ENCODE results near the gene CFAP43.
A peak's percentile ranks its signal among the peaks of the same experiment; 100 is the strongest.

The CFAP43 gene, protein sequence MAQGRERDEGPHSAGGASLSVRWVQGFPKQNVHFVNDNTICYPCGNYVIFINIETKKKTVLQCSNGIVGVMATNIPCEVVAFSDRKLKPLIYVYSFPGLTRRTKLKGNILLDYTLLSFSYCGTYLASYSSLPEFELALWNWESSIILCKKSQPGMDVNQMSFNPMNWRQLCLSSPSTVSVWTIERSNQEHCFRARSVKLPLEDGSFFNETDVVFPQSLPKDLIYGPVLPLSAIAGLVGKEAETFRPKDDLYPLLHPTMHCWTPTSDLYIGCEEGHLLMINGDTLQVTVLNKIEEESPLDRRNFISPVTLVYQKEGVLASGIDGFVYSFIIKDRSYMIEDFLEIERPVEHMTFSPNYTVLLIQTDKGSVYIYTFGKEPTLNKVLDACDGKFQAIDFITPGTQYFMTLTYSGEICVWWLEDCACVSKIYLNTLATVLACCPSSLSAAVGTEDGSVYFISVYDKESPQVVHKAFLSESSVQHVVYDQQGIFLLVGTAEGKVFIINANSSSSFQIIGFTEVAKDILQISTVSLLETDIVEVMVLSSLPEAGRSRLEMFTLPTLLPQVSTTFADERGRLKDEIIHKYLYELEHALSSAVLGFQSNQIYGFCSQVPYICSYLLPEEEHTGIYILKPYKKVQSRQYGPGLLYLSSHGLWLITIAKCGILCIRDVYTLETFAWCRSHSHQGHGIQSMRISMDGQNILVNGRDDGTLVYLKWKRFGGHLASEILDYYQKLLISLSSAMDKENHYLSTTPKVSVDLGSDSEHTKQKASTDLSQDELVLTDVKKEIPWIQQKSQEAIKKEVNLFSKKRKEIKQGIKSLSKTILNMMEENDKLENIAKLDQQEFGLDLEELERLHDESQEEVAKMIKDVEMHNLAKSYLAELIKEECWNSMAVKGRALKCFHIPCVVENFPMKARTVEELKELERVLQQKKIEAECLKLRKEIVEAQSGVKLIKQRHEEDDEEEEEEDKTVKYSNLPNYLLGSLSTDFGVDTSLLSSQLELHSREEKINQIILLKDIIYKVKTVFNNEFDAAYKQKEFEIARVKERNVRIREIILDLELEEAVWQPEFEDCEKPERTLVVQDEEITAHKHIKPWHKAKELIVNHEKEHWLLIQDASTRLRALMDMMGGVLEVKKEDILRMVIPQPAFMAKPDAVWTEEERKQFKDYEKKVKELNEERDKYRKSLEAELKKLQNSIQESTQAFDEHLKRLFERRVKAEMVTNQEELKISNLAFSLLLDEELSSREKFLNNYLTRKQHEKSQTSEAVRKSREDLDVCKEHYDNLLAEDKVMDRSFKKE (N-terminal part only)

DNA sequence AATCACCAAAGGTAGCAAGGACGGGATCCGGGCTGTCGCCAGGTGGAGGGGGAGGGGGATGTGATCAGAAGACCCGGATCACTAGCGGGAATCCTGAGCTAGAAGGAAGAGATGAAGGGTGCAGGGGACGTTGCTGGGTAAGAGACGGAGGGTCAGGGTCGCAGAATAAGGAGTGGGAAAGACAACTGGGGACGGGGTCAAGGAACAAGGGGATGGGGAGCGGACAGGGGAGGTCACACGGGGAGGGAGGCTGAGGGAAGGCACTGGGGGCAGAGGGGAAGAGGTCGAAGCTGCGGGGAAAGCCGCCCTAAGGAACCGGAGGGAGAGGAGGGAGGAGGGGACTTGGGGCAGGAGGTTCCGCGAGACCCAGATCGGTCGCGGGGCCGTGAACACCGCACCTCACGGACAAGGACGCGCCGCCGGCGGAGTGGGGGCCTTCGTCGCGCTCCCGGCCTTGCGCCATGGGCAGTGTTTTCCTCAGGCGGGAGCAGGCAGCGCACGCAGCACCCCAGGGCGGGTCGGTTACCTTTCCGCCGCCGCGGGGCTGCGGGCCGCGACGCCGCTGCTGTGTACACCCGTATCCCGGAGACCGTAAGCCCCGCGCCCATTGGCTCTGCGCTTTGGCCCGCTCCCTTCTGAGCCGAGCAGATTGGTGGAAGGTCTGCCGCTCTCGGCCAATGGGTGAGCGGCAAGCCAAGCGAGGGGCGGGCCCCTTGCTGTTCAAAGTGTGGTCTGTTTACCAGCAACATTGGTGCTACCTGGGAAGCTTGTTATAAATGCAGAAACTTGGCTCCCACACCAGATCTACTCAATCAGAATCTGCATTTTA lies at the start of gene CFAP43:
Gene CFAP43 (minus strand): TSS at position 581 of the 829 bp plus-strand sequence. CDS start 118 bp downstream, at position 463.
- Mint-ChIP-seq H3K4me3 (peak within 1 kb of the TSS; percentile 86 to 88), H3K4me1 (peaks cover 6 to 13% of the 10 kb centered on the region in 2 donors), H3K36me3 (no peaks in the 10 kb centered on the region), H3K9me3 (peaks cover 5 to 9% of the 10 kb centered on the region in 2 donors), H3K27ac (peak within 1 kb of the TSS; percentile 91), H3K27me3 (peaks cover 25 to 32% of the 10 kb centered on the region in 2 donors)
- DNase-seq (peak; percentile 97), ATAC-seq (replicated peaks) (peak; percentile 100)

DNA sequence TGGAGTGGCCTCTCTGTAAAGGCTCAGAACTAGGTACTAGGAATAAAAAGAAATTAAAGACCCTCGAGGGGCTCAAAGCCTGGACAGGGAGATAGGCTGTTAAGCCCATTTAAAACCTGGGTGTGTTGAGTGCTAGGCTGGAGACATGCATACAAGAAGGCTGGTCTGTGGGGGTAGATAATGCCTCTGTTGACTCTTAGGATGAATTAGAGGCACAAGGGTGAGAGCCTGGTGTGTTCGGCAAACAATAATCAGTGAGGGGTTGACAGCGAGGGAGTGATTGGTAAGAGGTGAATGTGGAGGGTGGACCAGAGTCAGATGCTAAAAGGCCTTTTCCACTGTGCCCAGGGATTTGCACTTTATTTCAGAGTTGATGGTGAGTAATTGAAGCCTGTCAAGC lies 49.5 kb upstream of the CFAP43 start:
- Mint-ChIP-seq H3K4me1 (no peaks in the 10 kb centered on the region), H3K36me3 (no peaks in the 10 kb centered on the region), H3K9me3 (no peaks in the 10 kb centered on the region), H3K27me3 (peaks cover 11 to 26% of the 10 kb centered on the region in 2 donors), H3K4me3 (no peak overlapping the region), H3K27ac (no peak overlapping the region)
- DNase-seq (no peak), ATAC-seq (replicated peaks) (no peak)

DNA sequence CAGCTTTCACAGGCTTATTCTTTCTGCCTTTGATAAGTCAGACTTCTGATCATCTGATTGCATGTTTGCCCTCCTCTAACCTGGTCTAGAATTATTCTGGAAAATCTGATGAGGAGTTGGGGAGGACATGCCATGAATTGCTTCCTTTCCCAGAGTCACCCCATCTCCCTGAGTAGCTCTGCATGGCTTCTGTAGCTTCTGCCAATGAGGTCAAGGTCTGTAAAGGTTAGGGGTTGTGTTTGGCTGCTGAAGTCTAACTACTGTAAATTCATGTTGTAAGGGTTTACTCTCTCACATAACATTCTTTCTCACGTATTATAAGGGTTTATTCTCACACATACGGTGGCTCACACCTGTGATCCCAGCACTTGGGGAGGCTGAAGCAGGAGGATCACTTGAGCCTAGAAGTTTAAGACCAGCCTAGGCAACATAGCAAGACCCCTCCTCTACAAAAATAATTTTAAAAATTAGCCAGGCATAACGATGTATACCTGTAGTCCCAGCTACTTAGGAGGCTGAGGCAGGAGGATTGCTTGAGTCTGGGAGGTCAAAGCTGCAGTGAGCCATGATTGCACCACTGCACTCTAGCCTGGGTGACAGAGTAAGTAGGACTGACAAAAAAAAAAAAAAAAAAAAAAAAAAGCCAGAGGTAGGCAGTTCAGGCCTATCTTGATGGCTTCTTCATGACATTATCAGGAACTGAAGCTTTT lies 47.5 kb upstream of the CFAP43 start:
- H3K9me3 Mint-ChIP-seq: no peaks in the 10 kb centered on the region
- H3K4me1 Mint-ChIP-seq: peaks cover 2 to 5% of the 10 kb centered on the region in 2 donors
- DNase-seq (no peak), ATAC-seq (replicated peaks) (no peak)
- H3K27me3 Mint-ChIP-seq: peaks cover 19 to 36% of the 10 kb centered on the region in 2 donors
- no peak overlapping the region for H3K27ac Mint-ChIP-seq
- H3K4me3 Mint-ChIP-seq: no peak overlapping the region
- H3K36me3 Mint-ChIP-seq: no peaks in the 10 kb centered on the region

DNA sequence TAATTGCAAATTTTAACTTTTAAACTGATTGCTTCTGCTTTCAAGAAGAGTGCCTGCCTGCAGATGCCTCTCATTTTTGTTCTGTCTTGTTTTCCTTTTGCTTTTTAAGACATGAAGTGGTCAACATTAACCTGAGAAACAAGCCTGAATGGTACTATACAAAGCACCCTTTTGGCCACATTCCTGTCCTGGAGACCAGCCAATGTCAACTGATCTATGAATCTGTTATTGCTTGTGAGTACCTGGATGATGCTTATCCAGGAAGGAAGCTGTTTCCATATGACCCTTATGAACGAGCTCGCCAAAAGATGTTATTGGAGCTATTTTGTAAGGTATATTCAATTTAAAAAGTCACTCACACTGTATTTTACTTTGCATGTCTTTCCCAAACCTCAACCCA lies 45.6 kb upstream of the CFAP43 start:
- no peaks in the 10 kb centered on the region for H3K36me3 Mint-ChIP-seq
- DNase-seq: no peak
- H3K27ac Mint-ChIP-seq: no peak overlapping the region
- H3K4me1 Mint-ChIP-seq: peaks cover 2 to 9% of the 10 kb centered on the region in 2 donors
- H3K9me3 Mint-ChIP-seq: no peaks in the 10 kb centered on the region
- H3K27me3 Mint-ChIP-seq: peaks cover 19 to 38% of the 10 kb centered on the region in 2 donors
- H3K4me3 Mint-ChIP-seq: no peak overlapping the region
- no peak for ATAC-seq (replicated peaks)

DNA sequence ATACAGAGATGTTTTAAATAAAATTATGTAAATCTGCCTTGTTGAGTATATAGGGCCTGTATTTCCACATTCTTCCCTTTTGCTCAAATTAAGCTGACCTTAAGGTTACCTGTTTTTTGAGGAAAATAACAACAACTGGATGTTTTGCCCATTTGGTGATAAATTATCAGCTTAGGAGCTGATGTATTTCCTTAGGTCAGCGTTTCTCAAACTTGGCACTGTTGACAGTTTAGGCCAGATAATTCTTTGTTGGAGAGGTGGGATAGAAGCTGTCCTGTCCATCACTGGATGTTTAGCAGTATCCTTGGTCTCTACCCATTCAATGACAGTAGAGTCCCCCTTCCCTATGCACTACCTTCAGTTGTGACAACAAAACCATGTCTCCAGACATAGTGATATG lies 44.0 kb upstream of the CFAP43 start:
- ATAC-seq (replicated peaks) (no peak), DNase-seq (no peak)
- H3K4me3 Mint-ChIP-seq: no peak overlapping the region
- peaks cover 19 to 38% of the 10 kb centered on the region in 2 donors for H3K27me3 Mint-ChIP-seq
- H3K36me3 Mint-ChIP-seq: no peaks in the 10 kb centered on the region
- H3K27ac Mint-ChIP-seq: no peak overlapping the region
- H3K9me3 Mint-ChIP-seq: no peaks in the 10 kb centered on the region
- H3K4me1 Mint-ChIP-seq: peaks cover 2 to 9% of the 10 kb centered on the region in 2 donors

DNA sequence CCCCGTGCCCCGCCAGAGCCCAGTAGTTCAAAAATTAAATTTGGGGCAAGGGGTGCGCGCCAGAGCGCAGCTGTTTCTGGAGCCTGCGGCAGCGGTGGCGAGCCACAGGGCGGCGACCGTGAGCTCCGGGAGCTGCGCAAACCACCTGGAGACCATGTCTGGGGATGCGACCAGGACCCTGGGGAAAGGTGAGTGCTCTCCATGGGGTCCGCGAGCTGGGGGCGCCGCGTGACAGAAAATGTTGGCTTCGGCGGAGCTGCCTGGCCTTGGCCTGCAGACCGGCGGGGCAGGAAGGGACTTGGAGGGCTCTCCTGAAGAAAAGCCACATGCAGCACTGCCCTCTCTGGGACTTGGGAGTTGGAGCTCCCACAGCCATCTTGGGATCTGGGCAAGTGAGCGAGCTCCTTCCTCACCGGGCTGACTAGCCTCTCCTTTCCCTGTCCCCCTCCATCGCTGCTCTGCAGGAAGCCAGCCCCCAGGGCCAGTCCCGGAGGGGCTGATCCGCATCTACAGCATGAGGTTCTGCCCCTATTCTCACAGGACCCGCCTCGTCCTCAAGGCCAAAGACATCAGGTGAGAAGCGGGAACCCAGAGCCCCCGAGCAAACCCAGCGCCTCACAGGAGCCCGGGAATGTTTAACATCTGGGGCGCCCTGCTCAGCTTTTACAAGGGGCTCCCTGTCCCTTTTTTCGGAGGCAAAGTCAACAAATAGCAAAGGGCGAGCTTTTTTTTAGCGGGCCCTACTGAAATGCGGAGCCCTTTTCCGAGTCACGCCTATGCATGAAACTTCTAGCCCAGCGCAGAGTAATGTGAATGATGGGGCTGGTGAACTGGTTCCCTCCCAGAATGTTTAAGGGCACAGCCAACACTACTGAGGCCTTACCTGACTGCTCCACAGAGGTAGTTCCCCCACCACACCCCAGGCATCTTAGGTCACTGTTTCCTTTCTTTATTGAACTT lies 42.9 kb upstream of the CFAP43 start:
- DNase-seq (peak; percentile 10), ATAC-seq (replicated peaks) (peak; percentile 75 to 82)
- H3K9me3 Mint-ChIP-seq: no peaks in the 10 kb centered on the region
- H3K4me1 Mint-ChIP-seq: peaks cover 2 to 9% of the 10 kb centered on the region in 2 donors
- H3K4me3 Mint-ChIP-seq: peak overlapping the region; percentile 32 to 69
- peaks cover 19 to 38% of the 10 kb centered on the region in 2 donors for H3K27me3 Mint-ChIP-seq
- H3K27ac Mint-ChIP-seq: no peak overlapping the region
- no peaks in the 10 kb centered on the region for H3K36me3 Mint-ChIP-seq

DNA sequence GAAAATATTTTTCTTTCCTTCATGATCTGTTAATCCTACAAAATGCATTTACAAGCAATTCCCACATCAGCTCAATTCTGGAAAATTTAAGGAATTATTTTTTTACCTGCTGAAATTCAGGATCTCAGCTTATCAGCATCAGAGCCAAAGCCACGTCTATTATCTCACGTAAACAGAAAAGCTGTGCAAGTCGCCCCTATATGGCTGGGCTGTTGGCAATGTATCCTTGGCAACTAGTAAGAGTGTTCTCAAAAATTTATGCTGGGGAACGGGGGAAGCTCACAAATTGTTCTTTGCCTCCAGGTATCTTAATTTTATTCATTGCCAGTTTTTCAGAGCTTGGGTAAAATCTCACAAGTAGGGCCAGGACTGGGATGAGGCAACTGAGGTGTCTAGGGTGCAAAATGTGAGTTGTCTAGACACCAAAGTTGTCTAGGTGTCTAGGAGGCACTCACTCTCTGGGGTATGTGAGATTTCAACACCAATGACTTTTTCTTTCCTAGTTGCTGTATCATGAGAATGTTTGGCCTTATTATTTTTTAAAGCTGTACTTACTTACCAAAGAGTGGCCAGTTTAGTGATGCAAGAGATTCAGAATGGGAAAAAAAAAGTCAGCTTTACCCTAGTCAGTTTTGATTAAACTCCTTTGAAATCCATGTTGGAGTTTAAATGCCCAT lies 41.9 kb upstream of the CFAP43 start:
- DNase-seq: no peak
- H3K4me3 Mint-ChIP-seq: no peak overlapping the region
- H3K27ac Mint-ChIP-seq: no peak overlapping the region
- H3K36me3 Mint-ChIP-seq: no peaks in the 10 kb centered on the region
- peaks cover 19 to 36% of the 10 kb centered on the region in 2 donors for H3K27me3 Mint-ChIP-seq
- H3K4me1 Mint-ChIP-seq: peaks cover 2 to 11% of the 10 kb centered on the region in 2 donors
- no peak for ATAC-seq (replicated peaks)
- no peaks in the 10 kb centered on the region for H3K9me3 Mint-ChIP-seq

DNA sequence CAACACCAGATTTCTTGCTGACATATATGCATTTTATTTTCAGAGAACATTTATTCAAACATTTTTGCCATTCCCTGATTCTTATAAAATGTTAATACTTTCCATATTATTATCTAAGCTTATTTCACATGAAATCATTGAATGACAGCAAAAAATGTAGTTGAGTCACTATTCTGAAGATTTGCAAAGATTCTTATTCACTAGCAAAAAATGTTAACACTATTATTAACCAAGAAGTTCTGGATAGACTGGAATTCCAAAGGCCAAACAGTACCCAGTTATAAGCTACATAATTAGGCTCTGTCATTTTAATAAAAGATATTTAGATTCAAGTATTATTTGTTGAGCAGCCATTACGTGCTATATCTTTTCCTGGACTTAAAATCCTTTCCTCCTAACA lies 41.1 kb upstream of the CFAP43 start:
- H3K4me1 Mint-ChIP-seq: peaks cover 2 to 18% of the 10 kb centered on the region in 2 donors
- no peak for DNase-seq
- no peaks in the 10 kb centered on the region for H3K9me3 Mint-ChIP-seq
- no peak for ATAC-seq (replicated peaks)
- peaks cover 4 to 5% of the 10 kb centered on the region in 2 donors for H3K36me3 Mint-ChIP-seq
- H3K27ac Mint-ChIP-seq: no peak overlapping the region
- peaks cover 19 to 29% of the 10 kb centered on the region in 2 donors for H3K27me3 Mint-ChIP-seq
- H3K4me3 Mint-ChIP-seq: no peak overlapping the region

DNA sequence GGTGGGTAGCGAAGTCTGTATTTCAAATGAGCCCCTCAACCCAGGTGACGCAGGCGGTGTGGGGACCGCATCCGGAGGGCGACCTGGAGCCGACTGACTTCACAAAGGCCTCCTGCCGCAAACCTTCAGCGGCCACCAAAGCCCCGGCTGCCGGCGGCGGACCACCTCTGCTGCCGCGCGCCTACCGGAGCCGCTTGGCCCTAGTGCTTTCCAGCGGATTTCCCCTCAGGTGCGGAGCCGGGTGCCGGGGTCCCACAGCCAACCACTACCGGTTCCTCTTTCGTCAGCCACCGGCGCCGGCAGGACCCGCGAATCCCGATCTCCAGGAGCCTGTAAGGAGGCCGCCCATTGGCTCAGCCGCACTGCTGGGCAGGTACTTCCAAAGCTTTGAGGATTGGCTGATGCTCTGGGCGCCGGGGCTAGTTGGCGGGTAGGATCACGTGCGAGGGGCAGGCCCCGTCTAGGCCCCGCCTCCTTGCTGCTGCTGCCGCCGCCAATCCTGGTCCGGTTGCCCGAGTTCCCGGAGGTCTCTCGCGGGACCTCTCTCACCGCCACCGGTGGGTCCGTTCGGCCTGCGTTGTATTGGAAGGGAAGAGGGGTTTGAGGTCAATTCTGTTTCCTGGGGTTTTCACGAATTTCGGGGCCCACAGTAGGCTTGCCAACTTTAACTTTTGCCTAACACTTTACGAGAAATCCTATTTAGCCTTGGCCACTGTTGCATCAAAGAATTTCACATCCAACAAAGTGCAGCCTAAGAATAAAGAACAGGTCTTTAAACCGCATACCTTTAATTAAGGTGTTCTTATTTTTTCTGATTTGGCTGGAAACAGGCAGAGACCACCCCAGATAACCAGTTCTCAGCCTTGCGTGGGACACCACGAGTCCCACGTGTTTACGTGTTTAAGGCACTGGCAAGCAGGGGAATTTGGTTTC lies 36.8 kb upstream of the CFAP43 start, which contains the start of gene GSTO2:
Gene GSTO2 (plus strand): TSS at position 472 of the 933 bp plus-strand sequence. CDS start 5,732 bp downstream, outside the sequence.
- H3K27ac Mint-ChIP-seq: peak within 1 kb of the TSS; percentile 93
- H3K4me3 Mint-ChIP-seq: peak within 1 kb of the TSS; percentile 81 to 87
- no peaks in the 10 kb centered on the region for H3K9me3 Mint-ChIP-seq
- H3K4me1 Mint-ChIP-seq: peaks cover 17 to 44% of the 10 kb centered on the region in 2 donors
- peaks cover 24 to 30% of the 10 kb centered on the region in 2 donors for H3K36me3 Mint-ChIP-seq
- DNase-seq (peak; percentile 99), ATAC-seq (replicated peaks) (peak; percentile 96 to 97)
- H3K27me3 Mint-ChIP-seq: no peaks in the 10 kb centered on the region

DNA sequence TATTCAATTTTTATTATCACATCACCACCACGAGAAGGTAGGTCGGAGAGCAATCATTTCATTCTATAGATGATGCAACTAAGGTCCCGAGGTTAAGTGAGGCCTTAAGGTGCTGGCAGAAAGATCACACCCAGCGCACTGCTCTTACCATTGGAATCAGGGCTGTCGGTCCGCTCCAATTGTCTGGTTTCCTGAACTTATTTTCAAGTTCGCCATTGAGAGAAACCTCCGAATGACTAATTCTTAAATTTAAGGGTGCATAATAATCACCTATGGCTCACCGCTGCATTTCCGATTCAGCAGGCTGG lies 36.2 kb upstream of the CFAP43 start:
- peak overlapping the region; percentile 93 for H3K27ac Mint-ChIP-seq
- H3K4me1 Mint-ChIP-seq: peaks cover 18 to 46% of the 10 kb centered on the region in 2 donors
- peak; percentile 1 to 3 for ATAC-seq (replicated peaks)
- peak overlapping the region; percentile 81 to 87 for H3K4me3 Mint-ChIP-seq
- H3K36me3 Mint-ChIP-seq: peaks cover 24 to 33% of the 10 kb centered on the region in 2 donors
- no peak for DNase-seq
- H3K9me3 Mint-ChIP-seq: no peaks in the 10 kb centered on the region
- no peaks in the 10 kb centered on the region for H3K27me3 Mint-ChIP-seq

All from stimulated activated naive B cell treated with anti-CD40 and anti-IgM and Interleukin-4, amounts not matched to agents 10 μg/mL and 1 μg/mL and 100 μg/mL, for 72 hours (primary cell).